ENCODE measurements around the gene TIMM21. TPM values are rescaled to one million over a fixed set of nuclear protein-coding genes. Genes with fewer than 3 reads are reported as not detected.

Gene TIMM21
- polyA plus RNA-seq, 1 experiment, result 21.2 TPM

GRCh38 chr18:74184875-74185274 lies 36.6 kb downstream of the TIMM21 start:
- TF ChIP-seq CTCF (IDR thresholded peaks at IDR 0.05; ENCODE audit: insufficient read depth, low read depth, low read length), result no peak
- ChIA-PET POLR2A (no interaction called here), CTCF (no interaction called here)
- no peaks in the 10 kb centered on the region for H3K36me3 ChIP-seq (ENCODE audit: control insufficient read depth, insufficient read depth, low read length)
- DNase-seq (ENCODE audit: low read depth), result no peak
- no peak overlapping the region for H3K4me3 ChIP-seq (ENCODE audit: low read depth, low read length)
- H3K27me3 ChIP-seq (ENCODE audit: control insufficient read depth, insufficient read depth, low read length), result peaks cover 3% of the 10 kb centered on the region; the same call in 1 of the 2 replicates

- ChIA-PET POLR2A (no interaction called here), CTCF (interaction anchor here (1.1 kb wide), 1 partner anchor 8 kb away, joined by 3 read pairs; no protein-coding TSS in a partner anchor)
- no peak for DNase-seq (ENCODE audit: low read depth)
- H3K4me3 ChIP-seq (ENCODE audit: low read depth, low read length), result no peak overlapping the region
- no peaks in the 10 kb centered on the region for H3K27me3 ChIP-seq (ENCODE audit: control insufficient read depth, insufficient read depth, low read length)
- no peaks in the 10 kb centered on the region for H3K36me3 ChIP-seq (ENCODE audit: control insufficient read depth, insufficient read depth, low read length)
- TF ChIP-seq CTCF (IDR thresholded peaks at IDR 0.05; ENCODE audit: insufficient read depth, low read depth, low read length), result no peak
Observed at GRCh38 chr18:74185860-74186259, 37.5 kb downstream of the TIMM21 start.

- no peaks in the 10 kb centered on the region for H3K36me3 ChIP-seq (ENCODE audit: control insufficient read depth, insufficient read depth, low read length)
- POLR2A ChIA-PET, result no interaction called here
- no peaks in the 10 kb centered on the region for H3K27me3 ChIP-seq (ENCODE audit: control insufficient read depth, insufficient read depth, low read length)
- H3K4me3 ChIP-seq (ENCODE audit: low read depth, low read length), result no peak overlapping the region
- no peak for TF ChIP-seq CTCF (IDR thresholded peaks at IDR 0.05; ENCODE audit: insufficient read depth, low read depth, low read length)
- DNase-seq (ENCODE audit: low read depth), result no peak
- CTCF ChIA-PET, result interaction anchor here (1.1 kb wide), 1 partner anchor 9 kb away, joined by 3 read pairs; no protein-coding TSS in a partner anchor
Observed at GRCh38 chr18:74186661-74187060, 38.3 kb downstream of the TIMM21 start.

- Histone ChIP-seq H3K4me3 (ENCODE audit: low read depth, low read length) (no peak overlapping the region), H3K36me3 (ENCODE audit: control insufficient read depth, insufficient read depth, low read length) (no peaks in the 10 kb centered on the region), H3K27me3 (ENCODE audit: control insufficient read depth, insufficient read depth, low read length) (no peaks in the 10 kb centered on the region; the same call in 1 of the 2 replicates)
- no peak for TF ChIP-seq CTCF (IDR thresholded peaks at IDR 0.05; ENCODE audit: insufficient read depth, low read depth, low read length)
- CTCF ChIA-PET, result interaction anchor here (1.0 to 2.8 kb wide), 4 partner anchors 141 to 362 kb away, joined by 3 to 11 read pairs (median 4); no protein-coding TSS in a partner anchor
- no peak for DNase-seq (ENCODE audit: low read depth)
- POLR2A ChIA-PET, result no interaction called here
Observed at GRCh38 chr18:74190086-74190485, 41.8 kb downstream of the TIMM21 start.

- H3K4me3 ChIP-seq (ENCODE audit: low read depth, low read length), result no peak overlapping the region
- ChIA-PET POLR2A (no interaction called here), CTCF (interaction anchor here (1.2 to 2.2 kb wide), 2 partner anchors 151 to 156 kb away, joined by 3 to 13 read pairs; no protein-coding TSS in a partner anchor)
- no peak for DNase-seq (ENCODE audit: low read depth)
- no peaks in the 10 kb centered on the region for H3K36me3 ChIP-seq (ENCODE audit: control insufficient read depth, insufficient read depth, low read length)
- H3K27me3 ChIP-seq (ENCODE audit: control insufficient read depth, insufficient read depth, low read length), result no peaks in the 10 kb centered on the region; the same call in 1 of the 2 replicates
- TF ChIP-seq CTCF (IDR thresholded peaks at IDR 0.05; ENCODE audit: insufficient read depth, low read depth, low read length), result no peak
Observed at GRCh38 chr18:74191577-74191976, 43.3 kb downstream of the TIMM21 start.

Measured in BJ (cell line).